ENCODE data around the gene ASCC3.

DNA sequence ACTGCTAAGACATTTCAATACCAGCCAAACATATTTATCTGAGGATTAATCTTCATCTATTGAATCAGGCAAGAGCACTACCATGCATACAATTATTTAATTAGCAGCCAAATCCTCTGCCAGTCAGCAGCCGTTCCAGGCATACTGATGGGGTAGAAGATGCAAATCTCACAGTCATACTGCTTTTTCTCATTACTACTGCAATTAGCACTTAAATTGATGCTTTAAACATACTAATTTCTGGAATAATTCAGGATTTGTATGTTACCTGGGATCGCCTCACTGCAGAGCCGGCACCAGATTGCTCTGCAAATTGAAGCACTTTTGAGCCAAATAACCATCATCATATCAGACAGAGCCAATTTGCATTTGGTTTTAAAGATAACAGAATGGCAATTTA lies 366.5 kb downstream of the ASCC3 start:
- TF ChIP-seq CTCF (IDR thresholded peaks at IDR 0.05; ENCODE audit: low read depth, low read length, missing input control), result no peak
- no peak for TF ChIP-seq GABPA (IDR thresholded peaks at IDR 0.05 in 1 of 2, conservative IDR thresholded peaks at IDR 0.05 in 1 of 2)
- TF ChIP-seq, protein P1, sequence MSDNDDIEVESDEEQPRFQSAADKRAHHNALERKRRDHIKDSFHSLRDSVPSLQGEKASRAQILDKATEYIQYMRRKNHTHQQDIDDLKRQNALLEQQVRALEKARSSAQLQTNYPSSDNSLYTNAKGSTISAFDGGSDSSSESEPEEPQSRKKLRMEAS (IDR thresholded peaks at IDR 0.05), result no peak
- TF ChIP-seq, protein P2, sequence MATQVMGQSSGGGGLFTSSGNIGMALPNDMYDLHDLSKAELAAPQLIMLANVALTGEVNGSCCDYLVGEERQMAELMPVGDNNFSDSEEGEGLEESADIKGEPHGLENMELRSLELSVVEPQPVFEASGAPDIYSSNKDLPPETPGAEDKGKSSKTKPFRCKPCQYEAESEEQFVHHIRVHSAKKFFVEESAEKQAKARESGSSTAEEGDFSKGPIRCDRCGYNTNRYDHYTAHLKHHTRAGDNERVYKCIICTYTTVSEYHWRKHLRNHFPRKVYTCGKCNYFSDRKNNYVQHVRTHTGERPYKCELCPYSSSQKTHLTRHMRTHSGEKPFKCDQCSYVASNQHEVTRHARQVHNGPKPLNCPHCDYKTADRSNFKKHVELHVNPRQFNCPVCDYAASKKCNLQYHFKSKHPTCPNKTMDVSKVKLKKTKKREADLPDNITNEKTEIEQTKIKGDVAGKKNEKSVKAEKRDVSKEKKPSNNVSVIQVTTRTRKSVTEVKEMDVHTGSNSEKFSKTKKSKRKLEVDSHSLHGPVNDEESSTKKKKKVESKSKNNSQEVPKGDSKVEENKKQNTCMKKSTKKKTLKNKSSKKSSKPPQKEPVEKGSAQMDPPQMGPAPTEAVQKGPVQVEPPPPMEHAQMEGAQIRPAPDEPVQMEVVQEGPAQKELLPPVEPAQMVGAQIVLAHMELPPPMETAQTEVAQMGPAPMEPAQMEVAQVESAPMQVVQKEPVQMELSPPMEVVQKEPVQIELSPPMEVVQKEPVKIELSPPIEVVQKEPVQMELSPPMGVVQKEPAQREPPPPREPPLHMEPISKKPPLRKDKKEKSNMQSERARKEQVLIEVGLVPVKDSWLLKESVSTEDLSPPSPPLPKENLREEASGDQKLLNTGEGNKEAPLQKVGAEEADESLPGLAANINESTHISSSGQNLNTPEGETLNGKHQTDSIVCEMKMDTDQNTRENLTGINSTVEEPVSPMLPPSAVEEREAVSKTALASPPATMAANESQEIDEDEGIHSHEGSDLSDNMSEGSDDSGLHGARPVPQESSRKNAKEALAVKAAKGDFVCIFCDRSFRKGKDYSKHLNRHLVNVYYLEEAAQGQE (IDR thresholded peaks at IDR 0.05), result no peak
- TF ChIP-seq ATF3 (IDR thresholded peaks at IDR 0.05), result no peak
- TF ChIP-seq RAD21 (IDR thresholded peaks at IDR 0.05), result no peak
- no peak for TF ChIP-seq ZBTB33 (IDR thresholded peaks at IDR 0.05)
- TF ChIP-seq TAF1 (conservative IDR thresholded peaks at IDR 0.05), result no peak

All from liver (tissue), 3 donors.